ENCODE results near the gene RGPD4.

The RGPD4 gene

GRCh38 chr2:107936433-107937359, 110.0 kb downstream of the RGPD4 start:
- TF ChIP-seq CTCF (IDR thresholded peaks at IDR 0.05) = peak; percentile 50

Measured in LNCAP (cell line).